Ovary (tissue), 3 donors: ENCODE data around the gene ZDHHC23.

ENCODE experiments used
- CTCF ChIP-seq, 3 donors: fragments of 450-650 bp in 2 of 3; fragments of 200-600 bp in 1 of 3; IDR thresholded peaks; one replicate each; pipeline versions ENCODE4 v1.5.1 to v1.8.0; 2016 to 2022; ENCODE audit warnings: antibody characterized with exemption in 3 of 3, mild to moderate bottlenecking in 1 of 3
- POLR2A ChIP-seq: fragments of 450-650 bp; IDR thresholded peaks from one replicate; pipeline ENCODE4 v1.6.1; 2017; ENCODE audit warnings: antibody characterized with exemption, mild to moderate bottlenecking, moderate library complexity
- donor health status: DM: no; HTN: no; CAD: no.

GRCh38 chr3:113979916-113980315 lies 32.1 kb downstream of the ZDHHC23 start:
- TF ChIP-seq CTCF (IDR thresholded peaks at IDR 0.05) (no peak), POLR2A (no peak)
